Measurements from ENCODE around the gene PSIP1.

DNA sequence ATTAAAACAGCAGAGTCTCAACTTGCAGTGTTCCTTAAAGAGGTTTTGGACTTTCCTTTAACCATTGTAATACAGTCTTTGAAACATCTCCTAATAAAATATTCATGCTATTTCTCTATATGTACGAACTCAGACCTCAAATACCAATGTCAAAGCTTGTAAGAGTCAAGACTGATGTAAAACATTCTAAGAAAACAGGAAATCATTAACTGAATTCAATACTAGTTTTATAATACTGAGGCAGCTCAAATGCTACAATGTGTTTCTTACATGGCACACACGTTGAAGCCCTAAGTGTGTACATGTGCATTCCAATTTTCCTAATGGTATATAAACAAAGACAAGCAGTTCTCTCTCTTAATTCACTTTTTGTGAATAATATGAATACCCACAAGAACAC lies 11.6 kb downstream of the PSIP1 start:
- TF ChIP-seq, protein P1, sequence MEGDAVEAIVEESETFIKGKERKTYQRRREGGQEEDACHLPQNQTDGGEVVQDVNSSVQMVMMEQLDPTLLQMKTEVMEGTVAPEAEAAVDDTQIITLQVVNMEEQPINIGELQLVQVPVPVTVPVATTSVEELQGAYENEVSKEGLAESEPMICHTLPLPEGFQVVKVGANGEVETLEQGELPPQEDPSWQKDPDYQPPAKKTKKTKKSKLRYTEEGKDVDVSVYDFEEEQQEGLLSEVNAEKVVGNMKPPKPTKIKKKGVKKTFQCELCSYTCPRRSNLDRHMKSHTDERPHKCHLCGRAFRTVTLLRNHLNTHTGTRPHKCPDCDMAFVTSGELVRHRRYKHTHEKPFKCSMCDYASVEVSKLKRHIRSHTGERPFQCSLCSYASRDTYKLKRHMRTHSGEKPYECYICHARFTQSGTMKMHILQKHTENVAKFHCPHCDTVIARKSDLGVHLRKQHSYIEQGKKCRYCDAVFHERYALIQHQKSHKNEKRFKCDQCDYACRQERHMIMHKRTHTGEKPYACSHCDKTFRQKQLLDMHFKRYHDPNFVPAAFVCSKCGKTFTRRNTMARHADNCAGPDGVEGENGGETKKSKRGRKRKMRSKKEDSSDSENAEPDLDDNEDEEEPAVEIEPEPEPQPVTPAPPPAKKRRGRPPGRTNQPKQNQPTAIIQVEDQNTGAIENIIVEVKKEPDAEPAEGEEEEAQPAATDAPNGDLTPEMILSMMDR (IDR thresholded peaks at IDR 0.05; ENCODE audit: low read length), result no peak
- TF ChIP-seq EZH2 (IDR thresholded peaks at IDR 0.05; ENCODE audit: borderline replicate concordance, low read length), result no peak

Data from OCI-LY1 (cell line).